GM10248 (cell line): Measurements from ENCODE around the gene SSH2.
"Not testable (repeated sequence)": the region's sequence is repeated elsewhere in the genome, so short reads cannot be mapped to it uniquely, and the experiment has no call there.

ENCODE experiments used
- CTCF ChIA-PET: fragments of 300-600 bp; sonication (Branson Sonifier 250); formaldehyde crosslinking; extraction: SDS; loops from one replicate; lab custom pipeline; 2021; ENCODE audit warnings: antibody characterized with exemption; lab: Yijun Ruan, JAX
- POLR2A ChIA-PET: fragments of 350-650 bp; sonication (Branson Sonifier 250); formaldehyde crosslinking; extraction: SDS; loops from one replicate; lab custom pipeline; 2020; ENCODE audit warnings: antibody characterized with exemption; lab: Yijun Ruan, JAX
- DNase-seq: peaks from one replicate; pipeline ENCODE4 v3.0.0; 2012; ENCODE audit errors: extremely low spot score
- TF ChIP-seq, protein P1 (sequence below): IDR thresholded peaks from 2 replicates; pipeline ENCODE4 v1.5.1; 2012; ENCODE audit warnings: mild to moderate bottlenecking, low read depth; ENCODE audit errors: extremely low read depth, missing control alignments, control extremely low read depth

SSH2 gene

DNA sequence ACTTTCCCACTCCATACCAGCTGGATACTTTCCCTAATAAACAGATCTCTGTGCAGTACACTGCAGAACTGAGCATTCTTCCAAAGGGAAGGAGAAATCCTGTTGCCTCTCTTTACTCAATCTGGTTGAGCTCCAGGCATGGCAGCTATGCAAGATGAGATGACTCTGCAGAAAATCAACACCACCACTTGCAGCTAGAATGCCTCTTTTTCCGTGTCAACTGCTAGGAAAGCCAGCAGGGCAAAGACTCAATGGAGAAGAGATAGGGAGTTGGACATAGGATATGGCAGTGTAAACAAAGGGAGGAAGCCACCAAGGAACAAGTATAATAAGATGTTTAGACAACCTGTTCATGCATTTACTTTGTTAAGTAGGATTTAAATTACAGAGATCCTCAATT is 266.9 kb downstream of the SSH2 start:
- ChIA-PET CTCF (interaction anchor here (1.0 to 1.2 kb wide), 5 partner anchors 9 to 116 kb away, joined by 3 to 6 read pairs (median 4); no protein-coding TSS in a partner anchor), POLR2A (no interaction called here)
- DNase-seq = no peak
- TF ChIP-seq, protein P1, sequence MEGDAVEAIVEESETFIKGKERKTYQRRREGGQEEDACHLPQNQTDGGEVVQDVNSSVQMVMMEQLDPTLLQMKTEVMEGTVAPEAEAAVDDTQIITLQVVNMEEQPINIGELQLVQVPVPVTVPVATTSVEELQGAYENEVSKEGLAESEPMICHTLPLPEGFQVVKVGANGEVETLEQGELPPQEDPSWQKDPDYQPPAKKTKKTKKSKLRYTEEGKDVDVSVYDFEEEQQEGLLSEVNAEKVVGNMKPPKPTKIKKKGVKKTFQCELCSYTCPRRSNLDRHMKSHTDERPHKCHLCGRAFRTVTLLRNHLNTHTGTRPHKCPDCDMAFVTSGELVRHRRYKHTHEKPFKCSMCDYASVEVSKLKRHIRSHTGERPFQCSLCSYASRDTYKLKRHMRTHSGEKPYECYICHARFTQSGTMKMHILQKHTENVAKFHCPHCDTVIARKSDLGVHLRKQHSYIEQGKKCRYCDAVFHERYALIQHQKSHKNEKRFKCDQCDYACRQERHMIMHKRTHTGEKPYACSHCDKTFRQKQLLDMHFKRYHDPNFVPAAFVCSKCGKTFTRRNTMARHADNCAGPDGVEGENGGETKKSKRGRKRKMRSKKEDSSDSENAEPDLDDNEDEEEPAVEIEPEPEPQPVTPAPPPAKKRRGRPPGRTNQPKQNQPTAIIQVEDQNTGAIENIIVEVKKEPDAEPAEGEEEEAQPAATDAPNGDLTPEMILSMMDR = no peak

DNA sequence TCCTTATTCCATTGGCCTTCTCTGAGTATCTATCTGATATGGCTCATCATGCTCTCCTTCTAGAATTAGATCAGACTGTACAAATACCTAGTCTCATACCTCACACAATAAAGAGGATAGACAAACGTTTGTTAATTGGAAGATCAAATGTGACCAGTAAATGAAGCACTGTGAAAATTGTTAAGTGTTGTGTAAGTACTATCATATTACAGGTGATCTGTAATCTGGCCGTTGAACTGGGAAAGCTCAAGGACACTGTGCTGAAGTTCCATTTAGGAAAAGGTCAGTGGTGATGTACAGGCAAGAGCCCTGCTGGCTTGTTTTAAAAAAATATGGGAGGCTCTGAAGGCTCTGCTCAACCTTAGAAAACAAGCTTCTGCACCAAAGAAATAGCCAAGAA is 268.8 kb downstream of the SSH2 start:
- ChIA-PET CTCF (no interaction called here), POLR2A (no interaction called here)

DNA sequence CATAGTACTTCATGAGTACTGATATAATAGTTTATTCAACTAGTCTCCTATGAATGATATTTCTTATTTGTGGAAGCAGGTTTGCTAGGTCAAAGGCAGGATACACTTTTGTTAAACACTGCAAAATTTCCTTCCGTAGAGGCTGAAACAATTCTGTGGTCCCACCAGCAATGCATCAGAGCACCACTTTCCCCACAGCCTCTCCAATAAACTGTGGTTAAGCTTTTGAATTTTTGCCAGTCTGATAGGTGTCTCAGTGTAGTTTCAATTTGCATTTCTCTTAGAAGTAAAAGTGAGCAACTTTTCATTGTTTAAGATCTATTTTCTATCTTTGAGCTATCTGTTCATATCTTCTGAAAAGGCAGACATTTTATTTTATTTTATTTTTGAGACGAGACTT is 270.9 kb downstream of the SSH2 start:
- CTCF ChIA-PET = interaction anchor here (0.9 to 1.6 kb wide), 5 partner anchors 9 to 120 kb away, joined by 3 to 5 read pairs (median 3); no protein-coding TSS in a partner anchor
- POLR2A ChIA-PET = no interaction called here
- TF ChIP-seq, protein P1 = no peak
- no peak for DNase-seq

More for the DNA sequence above, 268.8 kb downstream of the SSH2 start:
- DNase-seq = no peak
- TF ChIP-seq, protein P1 = no peak

DNA sequence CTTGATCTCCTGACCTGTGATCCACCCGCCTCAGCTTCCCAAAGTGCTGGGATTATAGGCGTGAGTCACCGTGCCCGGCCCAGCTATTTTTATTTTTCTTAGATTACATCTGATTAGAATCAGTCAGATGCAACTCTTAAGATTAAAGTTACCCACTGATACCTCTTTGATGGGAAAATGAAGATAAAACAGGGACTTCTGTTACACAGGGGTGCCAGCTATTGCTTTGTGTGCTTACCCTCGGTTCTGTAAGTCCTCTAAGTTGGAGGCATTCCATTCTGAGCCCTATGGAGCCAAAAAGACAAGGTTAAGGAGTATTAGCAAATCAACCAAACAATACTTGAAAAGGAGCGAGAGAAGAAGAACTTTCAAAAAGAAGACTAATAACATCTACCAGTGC is 274.7 kb downstream of the SSH2 start:
- ChIA-PET POLR2A (interaction anchor here (0.5 kb wide), 1 partner anchor 67 kb away, joined by 5 read pairs; no protein-coding TSS in a partner anchor), CTCF (interaction anchor here (0.6 to 4.1 kb wide), 7 partner anchors 12 to 124 kb away, joined by 3 to 21 read pairs (median 4); no protein-coding TSS in a partner anchor)
- no peak for DNase-seq
- TF ChIP-seq, protein P1 = no peak

DNA sequence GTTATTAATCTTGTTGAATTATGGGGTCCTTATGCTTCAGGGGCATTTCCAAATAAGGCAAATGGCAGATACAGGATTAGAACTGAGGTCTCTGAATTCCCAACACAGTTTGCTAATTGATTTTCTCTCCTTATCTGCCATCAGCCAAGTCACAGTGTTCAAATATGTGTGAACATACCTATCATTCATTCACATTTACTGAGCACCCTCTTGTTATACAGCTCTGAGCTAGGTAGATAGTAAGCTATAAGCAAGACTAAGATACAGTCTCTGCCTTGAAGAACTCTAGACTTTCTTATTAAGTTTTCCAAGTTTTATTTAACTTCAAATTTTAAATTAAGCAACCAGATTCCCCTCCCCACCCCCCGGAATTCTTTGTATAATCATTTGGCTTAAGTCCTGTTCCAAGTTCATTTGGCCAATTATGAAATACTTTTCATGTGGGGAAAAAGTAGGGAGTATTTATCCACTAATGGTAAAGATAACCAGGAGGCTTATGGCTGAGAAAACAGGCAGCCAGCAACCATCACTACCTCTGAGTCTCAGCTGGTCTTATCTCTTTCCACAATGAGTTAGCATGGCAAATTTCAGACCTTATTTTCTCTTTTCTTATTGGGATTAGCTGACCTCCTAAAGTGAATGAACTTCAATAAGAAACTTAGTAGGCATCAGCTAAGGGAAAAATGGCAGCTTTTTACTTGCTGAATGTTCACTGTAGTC is 275.9 kb downstream of the SSH2 start:
- ChIA-PET POLR2A (no interaction called here), CTCF (interaction anchor here (0.6 to 4.1 kb wide), 10 partner anchors 9 to 276 kb away, joined by 3 to 21 read pairs (median 4); partner anchors contain the start of gene SSH2)
- DNase-seq = no peak
- TF ChIP-seq, protein P1 = no peak

DNA sequence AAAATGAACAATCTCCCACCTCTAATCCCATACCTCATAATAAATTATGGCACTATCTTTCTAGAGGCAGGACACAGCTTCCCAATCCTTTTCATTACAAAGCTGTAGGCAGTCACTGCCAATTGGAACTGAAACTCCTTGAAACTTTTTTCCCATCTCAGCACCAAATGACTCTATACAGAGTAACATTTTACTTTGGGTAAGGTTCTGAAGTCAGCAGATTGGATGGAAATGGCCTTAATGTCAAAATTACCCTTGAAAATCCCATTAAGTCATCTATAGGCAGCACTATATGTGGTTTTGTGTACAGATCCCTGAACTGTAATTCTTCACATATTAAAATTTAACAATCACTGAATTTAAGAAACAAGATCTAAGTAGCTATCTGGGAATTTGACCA is 277.1 kb downstream of the SSH2 start:
- CTCF ChIA-PET = interaction anchor here (1.1 to 4.1 kb wide), 7 partner anchors 9 to 127 kb away, joined by 3 to 21 read pairs (median 5); no protein-coding TSS in a partner anchor
- POLR2A ChIA-PET = no interaction called here
- no peak for DNase-seq
- TF ChIP-seq, protein P1 = no peak

DNA sequence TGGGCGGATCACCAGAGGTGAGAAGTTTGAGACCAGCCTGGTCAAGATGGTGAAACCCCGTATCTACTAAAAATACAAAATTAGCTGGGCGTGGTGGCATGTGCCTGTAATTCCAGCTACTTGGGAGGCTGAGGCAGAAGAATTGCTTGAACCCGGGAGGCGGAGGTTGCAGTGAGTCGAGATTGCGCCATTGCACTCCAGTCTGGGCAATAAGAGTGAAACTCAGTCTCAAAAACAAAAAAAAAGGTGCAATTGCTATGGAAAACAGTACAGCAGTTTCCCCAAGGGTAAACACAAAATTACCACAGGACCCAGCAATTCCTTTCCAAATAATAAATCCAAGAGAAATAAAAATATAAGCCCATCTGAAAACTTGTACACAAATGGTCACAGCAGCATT is 278.1 kb downstream of the SSH2 start:
- CTCF ChIA-PET = interaction anchor here (0.7 to 1.5 kb wide), 5 partner anchors 13 to 127 kb away, joined by 3 to 4 read pairs (median 3); no protein-coding TSS in a partner anchor
- DNase-seq, POLR2A ChIA-PET: not testable (repeated sequence)
